HUDEP-2 (cell line): ENCODE measurements around the gene BCL2L13.
A peak's percentile ranks its signal among the peaks of the same experiment; 100 is the strongest.
"Not testable (repeated sequence)": the region's sequence is repeated elsewhere in the genome, so short reads cannot be mapped to it uniquely, and the experiment has no call there.

Experiments used
- DNase-seq, 76 experiments: peaks; one replicate each; lab custom pipeline; 2025; ENCODE audit not compliant: unreplicated experiment in 76 of 76; lab: John Stamatoyannopoulos, UW

The BCL2L13 gene

GRCh38 chr22:17633998-17634323, 4.6 kb upstream of the BCL2L13 start:
- DNase-seq = no peak

- no peak for DNase-seq
Observed at GRCh38 chr22:17634696-17635095, 3.9 kb upstream of the BCL2L13 start.

GRCh38 chr22:17636850-17637249, 1.7 kb upstream of the BCL2L13 start:
- not testable (repeated sequence) for DNase-seq

- peak in 7 of 76 experiments; percentile 28 to 58 (median 47) for DNase-seq
Observed at GRCh38 chr22:17637490-17638181, 921 bp upstream of the BCL2L13 start.

GRCh38 chr22:17638182-17638431, 450 bp upstream of the BCL2L13 start:
- DNase-seq = peak in 19 of 76 experiments; percentile 19 to 58 (median 38)

- peak in 26 of 76 experiments; percentile 2 to 49 (median 15) for DNase-seq
Observed at GRCh38 chr22:17639247-17639741, 737 bp downstream of the BCL2L13 start.

- DNase-seq = no peak
Observed at GRCh38 chr22:17641269-17641668, 2.7 kb downstream of the BCL2L13 start.

GRCh38 chr22:17642357-17642756, 3.8 kb downstream of the BCL2L13 start:
- not testable (repeated sequence) for DNase-seq

GRCh38 chr22:17647452-17647851, 8.9 kb downstream of the BCL2L13 start:
- DNase-seq = no peak

- no peak for DNase-seq
Observed at GRCh38 chr22:17647991-17648390, 9.4 kb downstream of the BCL2L13 start.

- no peak for DNase-seq
Observed at GRCh38 chr22:17648569-17648968, 10.0 kb downstream of the BCL2L13 start.

GRCh38 chr22:17655289-17655688, 16.7 kb downstream of the BCL2L13 start:
- no peak for DNase-seq

- DNase-seq = no peak
Observed at GRCh38 chr22:17656870-17657395, 18.4 kb downstream of the BCL2L13 start.

- DNase-seq = no peak
Observed at GRCh38 chr22:17664414-17665055, 26.0 kb downstream of the BCL2L13 start.

GRCh38 chr22:17665248-17665647, 26.7 kb downstream of the BCL2L13 start:
- no peak for DNase-seq

- DNase-seq = no peak
Observed at GRCh38 chr22:17665854-17666253, 27.3 kb downstream of the BCL2L13 start.

GRCh38 chr22:17671521-17672092, 33.0 kb downstream of the BCL2L13 start:
- not testable (repeated sequence) for DNase-seq

- DNase-seq = no peak
Observed at GRCh38 chr22:17672417-17672991, 33.9 kb downstream of the BCL2L13 start.

- no peak for DNase-seq
Observed at GRCh38 chr22:17674152-17674551, 35.6 kb downstream of the BCL2L13 start.

GRCh38 chr22:17675584-17675983, 37.0 kb downstream of the BCL2L13 start:
- DNase-seq = no peak

GRCh38 chr22:17678817-17679385, 40.3 kb downstream of the BCL2L13 start:
- DNase-seq = no peak
